ENCODE measurements around the gene SCRN2. TPM values are rescaled to one million over a fixed set of nuclear protein-coding genes. Genes with fewer than 3 reads are reported as not detected.

The SCRN2 gene
- total and polyA plus RNA-seq, 2 of the 13 experiments (the other 11 are each of a cell fraction or from before 2014, with no cell fraction given): 21.7 to 29.5 TPM

GRCh38 chr17:47816947-47817346, 24.1 kb downstream of the SCRN2 start:
- in situ Hi-C loops (cut with HindIII; ENCODE audit: extremely low pct_ligation_motif_present, low pct_unique_long_range_greater_than_20kb) (no loop called here), intact Hi-C loops (cut with micrococcal nuclease; ENCODE audit: unreplicated experiment) (no loop called here)
- CTCF ChIA-PET (ENCODE audit: low intra/inter-chr PET ratio, low total read pairs): no interaction called here
- Histone ChIP-seq H3K4me3 (replicated peaks in 1 of 3; ENCODE audit: insufficient read depth in 1 of 3, low read depth in 2 of 3, low read length in 3 of 3) (no peak overlapping the region), H3K79me2 (ENCODE audit: insufficient read depth, low read length) (no peaks in the 10 kb centered on the region), H3K27me3 (ENCODE audit: control insufficient read depth in 1 of 2, insufficient read depth in 2 of 2, low read length in 2 of 2) (no peaks in the 10 kb centered on the region; a peak in 1 of 5 replicates), H3K9ac (ENCODE audit: insufficient read depth, low read depth, low read length) (no peak overlapping the region), H3K9me3 (ENCODE audit: low read length) (no peaks in the 10 kb centered on the region), H3K36me3 (replicated peaks in 1 of 2; ENCODE audit: control insufficient read depth in 1 of 2, insufficient read depth in 2 of 2, low read length in 2 of 2) (peaks cover 16 to 25% of the 10 kb centered on the region in 2 experiments; a peak in 4 of 5 replicates), H4K20me1 (ENCODE audit: insufficient read depth, low read length) (no peaks in the 10 kb centered on the region), H3K4me1 (ENCODE audit: insufficient read depth, low read length) (peaks cover 14% of the 10 kb centered on the region), H2AFZ (ENCODE audit: low read length) (no peak overlapping the region), H3K4me2 (ENCODE audit: low read depth, low read length) (no peak overlapping the region), H3K27ac (ENCODE audit: extremely low read length, insufficient read depth, low read length) (no peak overlapping the region)
- ATAC-seq: no peak
- no peak for FAIRE-seq
- BruUV-seq (replicated peaks): no TSS peak
- TF ChIP-seq GPBP1L1 (CRISPR knock-in tag; IDR thresholded peaks at IDR 0.05) (no peak), HDAC6 (IDR thresholded peaks at IDR 0.05; ENCODE audit: low read depth, low read length) (no peak), ZNF234 (CRISPR knock-in tag; conservative IDR thresholded peaks at IDR 0.05) (no peak), TOPORS (CRISPR knock-in tag; IDR thresholded peaks at IDR 0.05) (no peak), RBM22 (optimal IDR thresholded peaks at IDR 0.05; ENCODE audit: low read length) (no peak), ZNF24 (IDR thresholded peaks at IDR 0.05) (no peak), ZNF451 (CRISPR knock-in tag; IDR thresholded peaks at IDR 0.05) (no peak), ZKSCAN5 (CRISPR knock-in tag; IDR thresholded peaks at IDR 0.05) (no peak)
- TF ChIP-seq, protein P1, sequence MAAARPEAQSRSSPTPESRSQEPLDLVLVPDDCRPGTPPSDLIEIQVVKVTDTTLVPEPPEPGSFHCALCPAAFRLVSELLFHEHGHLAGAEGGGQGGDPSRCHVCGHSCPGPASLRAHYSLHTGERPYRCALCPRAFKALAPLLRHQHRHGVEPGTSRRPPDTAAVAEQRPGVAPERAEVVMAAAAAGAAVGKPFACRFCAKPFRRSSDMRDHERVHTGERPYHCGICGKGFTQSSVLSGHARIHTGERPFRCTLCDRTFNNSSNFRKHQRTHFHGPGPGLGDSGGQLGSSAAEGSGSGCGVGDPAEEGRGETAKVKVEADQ (CRISPR knock-in tag; IDR thresholded peaks at IDR 0.05; ENCODE audit: borderline replicate concordance): no peak
- TF ChIP-seq, protein P2, sequence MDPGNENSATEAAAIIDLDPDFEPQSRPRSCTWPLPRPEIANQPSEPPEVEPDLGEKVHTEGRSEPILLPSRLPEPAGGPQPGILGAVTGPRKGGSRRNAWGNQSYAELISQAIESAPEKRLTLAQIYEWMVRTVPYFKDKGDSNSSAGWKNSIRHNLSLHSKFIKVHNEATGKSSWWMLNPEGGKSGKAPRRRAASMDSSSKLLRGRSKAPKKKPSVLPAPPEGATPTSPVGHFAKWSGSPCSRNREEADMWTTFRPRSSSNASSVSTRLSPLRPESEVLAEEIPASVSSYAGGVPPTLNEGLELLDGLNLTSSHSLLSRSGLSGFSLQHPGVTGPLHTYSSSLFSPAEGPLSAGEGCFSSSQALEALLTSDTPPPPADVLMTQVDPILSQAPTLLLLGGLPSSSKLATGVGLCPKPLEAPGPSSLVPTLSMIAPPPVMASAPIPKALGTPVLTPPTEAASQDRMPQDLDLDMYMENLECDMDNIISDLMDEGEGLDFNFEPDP (CRISPR knock-in tag; conservative IDR thresholded peaks at IDR 0.05): no peak
- 95% methylated on average over 10 of the region's 10 CpGs for WGBS (ENCODE audit: low lambda C conversion rate)
- POLR2A ChIA-PET: no interaction called here
- DNase-seq (ENCODE audit: low spot score): no peak

All from HepG2 (cell line).